TTC549 (cell line): Measurements from ENCODE around the gene SND1.

Source experiments
- FAIRE-seq: peaks from 2 replicates; lab custom pipeline; 2012; peaks lifted over from hg19 to GRCh38; lab: Jason Lieb, UNC

Gene SND1

DNA sequence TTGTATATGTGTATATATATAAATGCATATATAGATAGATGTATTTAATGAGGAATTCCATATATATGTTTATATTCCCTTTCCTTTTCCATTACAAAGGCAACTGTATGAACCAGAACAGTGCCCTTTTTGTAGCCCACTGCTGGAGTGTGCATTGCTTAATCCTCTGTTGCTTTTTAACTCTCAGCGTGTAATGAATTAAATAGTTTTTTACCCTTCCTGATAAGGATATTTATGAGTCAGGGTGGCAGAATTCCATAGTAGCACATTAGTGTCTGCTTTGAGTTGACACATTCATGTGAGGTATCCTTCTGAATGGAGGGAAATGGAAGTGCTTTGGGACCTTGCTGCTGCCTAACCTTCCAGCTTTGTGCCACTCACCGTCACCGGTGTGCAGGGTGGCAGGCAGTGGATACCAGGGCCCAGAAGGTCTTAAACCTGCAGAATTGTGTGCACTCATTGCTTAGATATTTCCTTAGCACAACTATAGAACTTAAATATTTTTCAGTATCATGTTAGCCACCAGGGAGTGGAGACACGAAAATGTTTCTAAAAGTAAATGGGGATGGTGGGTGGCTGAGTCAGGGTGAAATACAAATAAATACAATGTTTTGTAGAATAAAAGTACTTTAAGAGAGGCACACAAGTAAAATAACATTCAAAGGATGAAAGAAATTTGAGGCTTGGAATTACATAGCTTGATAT is 117.9 kb downstream of the SND1 start:
- FAIRE-seq = no peak

DNA sequence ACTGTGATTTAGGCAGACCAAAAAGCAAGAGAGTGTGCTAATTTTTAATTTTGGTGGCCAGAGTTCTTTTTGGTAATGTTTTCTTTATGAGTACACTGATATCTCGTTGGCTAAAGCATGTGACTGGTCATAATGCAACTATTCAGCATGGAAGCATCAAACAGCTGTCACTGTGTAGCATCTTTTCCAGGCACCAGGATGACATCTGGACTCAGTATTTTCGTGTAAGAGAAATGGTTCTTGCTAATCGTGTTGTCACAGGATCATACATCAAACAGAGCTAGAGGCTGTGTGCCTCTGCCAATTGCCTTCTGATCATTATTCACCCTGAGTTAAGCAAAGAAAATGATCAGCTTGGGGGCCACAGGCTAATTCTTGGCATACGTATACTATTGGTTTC is 118.9 kb downstream of the SND1 start:
- FAIRE-seq = no peak

DNA sequence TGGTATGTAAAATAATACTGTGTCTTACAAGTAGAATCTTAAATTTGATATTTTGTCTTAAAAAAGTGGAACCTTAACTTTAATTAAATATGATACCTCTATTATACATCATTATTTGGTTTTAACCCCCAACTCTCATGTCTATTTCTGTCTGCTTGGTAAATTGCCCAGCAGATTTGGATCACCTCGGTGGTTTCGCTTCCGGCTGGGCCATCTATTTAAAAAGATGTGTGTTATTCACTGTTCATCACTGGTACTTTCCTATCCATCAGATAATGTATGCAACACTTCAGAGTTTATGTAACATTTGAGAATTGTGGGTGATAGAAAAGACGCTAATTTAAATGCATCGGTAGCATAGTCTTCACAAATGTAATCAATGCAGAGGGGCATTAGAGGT is 119.7 kb downstream of the SND1 start:
- no peak for FAIRE-seq

GRCh38 chr7:127776776-127777386 is 124.9 kb downstream of the SND1 start:
- FAIRE-seq = no peak

GRCh38 chr7:127780489-127780888 is 128.5 kb downstream of the SND1 start:
- FAIRE-seq = no peak

DNA sequence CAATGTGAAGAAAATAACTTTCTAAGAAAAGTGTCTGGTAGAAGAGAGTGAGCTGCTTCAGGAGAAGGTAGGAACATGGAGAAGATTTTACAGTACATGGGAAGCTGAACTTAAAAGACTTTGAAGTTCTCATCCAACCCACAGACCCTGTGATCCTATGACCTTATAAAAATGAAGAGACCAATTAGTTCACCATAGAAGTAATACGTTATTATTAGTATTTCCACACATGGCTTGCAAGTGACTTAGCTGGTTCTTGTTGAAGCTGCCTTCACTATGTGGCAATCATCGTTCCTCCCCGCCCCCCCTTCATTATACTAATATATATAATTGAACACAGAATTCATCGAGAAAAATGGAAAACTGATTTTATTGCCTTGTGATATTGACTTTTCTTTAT is 129.1 kb downstream of the SND1 start:
- FAIRE-seq = no peak

DNA sequence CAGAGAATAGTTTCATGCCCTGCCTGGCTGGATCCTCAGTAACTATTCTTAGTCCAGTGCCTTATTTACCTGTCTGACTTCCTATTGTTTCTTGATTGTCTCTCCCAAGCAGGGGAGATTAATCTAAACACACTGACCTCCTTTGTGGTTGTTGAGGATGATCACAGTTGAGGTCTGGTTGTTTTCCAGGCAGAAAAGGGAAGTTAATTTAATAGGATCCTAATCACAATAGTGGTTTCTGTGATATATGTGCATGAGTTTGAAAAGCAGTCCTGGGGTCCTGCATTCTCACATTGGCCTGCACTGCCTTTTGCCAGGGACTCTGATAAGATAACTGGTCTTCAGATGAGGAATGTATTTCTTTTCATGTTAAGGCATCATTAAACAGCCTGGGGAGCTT is 130.1 kb downstream of the SND1 start:
- FAIRE-seq = no peak

GRCh38 chr7:127782654-127783559 is 130.9 kb downstream of the SND1 start:
- no peak for FAIRE-seq

GRCh38 chr7:127786184-127786583 is 134.2 kb downstream of the SND1 start:
- FAIRE-seq = no peak

GRCh38 chr7:127789031-127789430 is 137.0 kb downstream of the SND1 start:
- FAIRE-seq = no peak

DNA sequence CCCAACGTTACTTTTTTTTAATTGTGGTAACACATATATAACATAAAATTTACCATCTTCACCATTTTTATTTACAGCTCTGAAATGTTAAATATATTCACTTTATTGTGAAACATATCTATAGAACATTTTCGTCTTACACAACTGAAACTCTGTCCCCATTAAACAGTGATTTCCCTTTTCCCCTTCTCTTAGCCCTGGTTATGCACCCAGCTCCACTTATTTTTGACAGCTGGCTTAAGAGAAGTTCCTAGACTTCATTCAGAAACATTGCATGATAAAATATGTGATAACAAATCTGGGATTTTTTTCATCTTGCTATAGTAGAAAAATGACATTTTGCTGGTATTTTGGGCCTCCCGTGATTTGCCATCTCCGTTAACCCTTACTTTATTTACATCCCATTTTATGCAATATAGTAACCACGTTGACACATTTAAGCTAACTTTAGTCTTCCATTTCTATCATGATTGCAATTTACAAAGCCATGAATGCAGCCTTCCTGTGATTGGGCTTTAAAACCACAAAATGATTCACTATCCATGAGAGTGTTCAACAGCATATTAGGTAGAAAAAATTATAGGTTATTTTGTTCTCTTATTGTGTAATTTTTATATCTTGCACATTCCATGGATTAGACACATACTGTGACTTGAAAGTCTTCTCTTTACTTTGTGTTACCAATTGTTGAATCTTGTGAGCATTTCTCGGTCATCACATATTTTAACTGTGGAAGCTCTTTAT is 139.6 kb downstream of the SND1 start:
- FAIRE-seq = no peak

DNA sequence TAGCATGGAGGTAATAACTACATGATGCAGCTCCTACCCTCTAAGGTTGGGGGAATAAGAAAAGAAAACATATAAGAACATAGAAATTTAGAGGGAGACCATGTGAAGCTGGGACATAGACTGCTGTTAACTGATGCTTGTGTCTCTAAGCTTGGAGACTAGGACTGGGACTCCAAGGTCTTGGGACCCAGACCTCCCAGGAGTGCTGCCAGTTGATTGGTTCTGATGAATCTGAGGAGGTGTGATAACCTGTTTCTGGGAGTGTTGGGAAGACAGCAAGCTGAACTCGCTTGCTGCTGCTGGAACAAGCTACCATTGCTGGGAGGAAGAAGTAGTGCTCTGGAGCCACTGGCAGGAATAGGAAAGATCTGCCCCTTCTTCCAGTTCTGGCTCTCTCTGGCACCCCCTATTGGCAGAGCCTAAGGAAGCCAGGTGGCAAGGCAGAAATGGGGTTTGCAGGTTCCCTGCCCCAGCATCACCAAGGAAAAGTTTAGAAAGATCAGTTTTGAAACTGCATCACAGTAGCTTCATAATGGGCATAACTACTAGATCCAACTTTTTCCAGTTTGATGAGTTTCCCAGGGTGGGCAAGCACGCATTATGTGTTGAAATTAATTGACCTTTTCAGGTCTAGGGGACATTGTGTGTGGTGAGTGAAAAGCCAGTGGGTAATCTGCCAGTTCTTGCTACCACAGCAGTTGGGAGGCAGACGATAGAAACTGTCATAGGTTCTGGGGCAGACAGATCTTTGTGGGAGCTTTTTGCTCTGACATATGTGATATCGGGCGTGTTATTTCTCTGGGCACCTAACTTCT is 140.7 kb downstream of the SND1 start:
- FAIRE-seq = no peak

DNA sequence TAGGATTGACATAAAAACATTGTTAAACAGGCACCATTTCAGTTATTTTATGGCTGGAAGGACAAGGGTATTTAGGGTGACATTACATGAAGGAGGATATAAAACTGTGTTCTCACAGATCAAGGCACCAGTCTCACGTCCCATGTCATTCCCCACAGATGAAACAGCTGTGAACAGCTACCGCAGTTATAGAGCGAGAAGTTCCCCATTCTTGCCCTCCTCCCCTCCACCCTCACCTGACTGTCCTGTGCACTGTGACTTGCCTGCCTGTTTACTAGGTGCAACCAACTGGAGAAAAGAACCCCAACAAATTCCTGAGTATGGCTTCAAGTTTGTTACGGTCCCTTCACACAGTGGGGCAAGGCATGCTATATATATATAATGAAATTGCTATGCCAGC is 141.6 kb downstream of the SND1 start:
- FAIRE-seq = no peak

- no peak for FAIRE-seq
These were observed 142.1 kb downstream of the SND1 start for GRCh38 chr7:127794136-127794535.

GRCh38 chr7:127794551-127794950 is 142.6 kb downstream of the SND1 start:
- FAIRE-seq = no peak

GRCh38 chr7:127798023-127798422 is 146.0 kb downstream of the SND1 start:
- no peak for FAIRE-seq

DNA sequence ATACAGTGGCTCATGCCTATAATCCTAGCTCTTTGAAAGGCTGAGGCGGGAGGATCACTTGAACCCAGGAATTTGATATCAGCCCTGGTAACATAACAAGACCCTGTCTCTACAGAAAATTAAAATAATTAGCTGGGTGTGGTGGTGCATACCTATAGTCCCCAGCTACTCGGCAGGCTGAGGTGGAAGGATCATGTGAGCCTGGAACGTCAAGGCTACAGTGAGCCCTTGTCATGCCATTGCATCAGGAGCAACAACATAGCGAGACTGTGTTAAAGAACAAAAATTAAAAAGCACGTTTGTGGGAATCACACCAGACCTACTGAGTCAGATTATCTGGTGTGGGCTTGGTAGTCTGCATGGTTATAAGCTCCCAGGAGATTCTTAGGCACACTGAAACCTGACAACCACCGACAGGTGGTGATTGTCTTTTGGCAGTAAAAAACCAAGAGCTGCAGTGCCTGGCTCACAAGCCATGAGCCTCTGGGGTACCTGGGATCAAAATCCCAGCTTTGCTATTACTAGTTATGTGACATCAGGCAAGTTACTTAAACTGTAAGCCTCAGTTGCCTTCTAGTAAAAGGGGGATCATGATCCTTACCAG is 146.9 kb downstream of the SND1 start:
- no peak for FAIRE-seq

GRCh38 chr7:127799535-127800305 is 147.7 kb downstream of the SND1 start:
- no peak for FAIRE-seq

DNA sequence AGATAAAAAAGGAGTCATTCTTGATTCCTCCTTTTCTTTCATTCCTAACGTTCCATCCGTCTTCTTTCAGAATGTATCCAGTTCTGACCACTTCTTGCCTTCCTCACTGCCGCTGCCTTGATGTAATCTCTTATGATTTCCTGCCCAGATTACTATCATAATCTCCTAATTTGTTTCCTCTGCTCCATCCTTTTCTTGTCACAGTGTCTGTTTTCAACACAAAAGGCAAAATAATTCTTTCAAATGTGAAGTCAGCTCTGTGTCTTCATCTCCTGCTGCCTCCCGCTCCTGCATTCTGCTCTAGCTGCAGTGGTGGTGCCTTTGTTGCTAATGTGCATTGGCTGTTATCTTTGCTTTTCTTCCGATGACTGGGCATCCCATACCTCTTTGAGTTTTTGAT is 150.9 kb downstream of the SND1 start:
- FAIRE-seq = no peak

DNA sequence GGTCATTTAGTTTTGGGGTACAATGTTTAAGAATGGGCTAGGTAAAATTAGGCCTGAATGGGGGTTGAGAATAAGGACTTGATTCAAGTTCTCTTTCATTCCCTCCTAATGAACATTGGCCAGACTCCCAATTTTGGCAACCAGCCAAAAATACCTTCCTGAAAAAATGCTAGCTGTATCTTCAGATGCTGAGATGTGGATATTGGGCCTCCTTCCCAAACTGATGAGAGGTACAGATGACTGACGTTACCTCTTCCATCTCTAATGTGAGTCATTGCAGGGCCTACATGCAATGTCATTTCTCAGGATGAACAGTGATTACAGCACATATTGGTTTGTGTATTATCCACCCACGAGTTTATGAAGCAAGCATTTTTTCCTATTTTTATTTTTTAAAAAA is 151.6 kb downstream of the SND1 start:
- no peak for FAIRE-seq
